Measurements from ENCODE around the gene CNOT2. TPM values are rescaled to one million over a fixed set of nuclear protein-coding genes. Genes with fewer than 3 reads are reported as not detected.
"Not testable (repeated sequence)": the region's sequence is repeated elsewhere in the genome, so short reads cannot be mapped to it uniquely, and the experiment has no call there.

CNOT2 gene
- polyA plus RNA-seq, 2 donors = 18.7 to 25.1 TPM

GRCh38 chr12:70283232-70283631 lies 40.0 kb downstream of the CNOT2 start:
- WGBS, 2 donors = 96 to 99% methylated on average over 3 of the region's 3 CpGs
- Histone ChIP-seq H3K4me3 (ENCODE audit: low read depth in 1 of 2, low read length in 2 of 2) (no peak overlapping the region), H3K9me3 (ENCODE audit: control insufficient read depth in 2 of 2, insufficient read depth in 1 of 2, low read depth in 1 of 2, low read length in 1 of 2) (no peaks in the 10 kb centered on the region), H3K27me3 (ENCODE audit: control insufficient read depth in 1 of 2, insufficient read depth in 2 of 2, low read length in 2 of 2) (no peaks in the 10 kb centered on the region), H3K27ac (ENCODE audit: low read depth in 2 of 2, low read length in 1 of 2) (no peak overlapping the region), H3K36me3 (ENCODE audit: control insufficient read depth in 2 of 2, insufficient read depth in 2 of 2, low read length in 1 of 2) (no peaks in the 10 kb centered on the region), H3K4me1 (ENCODE audit: control insufficient read depth in 2 of 2, insufficient read depth in 2 of 2, low read length in 1 of 2) (no peaks in the 10 kb centered on the region)

DNA sequence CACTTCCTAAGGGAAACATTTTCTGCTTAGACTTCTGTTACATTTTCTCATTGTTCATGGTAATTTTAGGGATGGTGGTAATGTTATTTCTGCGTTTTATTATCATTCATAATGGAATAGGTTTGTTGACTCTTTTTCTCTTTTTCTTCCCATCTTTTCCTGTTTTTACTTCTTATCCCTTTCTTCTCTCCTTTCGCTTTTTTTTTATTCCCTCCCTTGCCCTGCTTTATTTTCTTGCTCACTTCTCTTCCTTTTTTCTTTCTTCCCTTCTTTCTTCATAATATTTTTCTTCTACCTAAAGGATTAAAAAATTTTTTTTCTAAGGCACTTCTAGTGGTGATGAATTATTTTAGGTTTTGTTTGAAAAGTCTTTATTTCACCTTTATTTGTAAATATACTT lies 45.6 kb downstream of the CNOT2 start:
- no peak overlapping the region for H3K4me3 ChIP-seq (ENCODE audit: low read depth in 1 of 2, low read length in 2 of 2)
- 98 to 99% methylated on average over 2 of the region's 2 CpGs for WGBS, 2 donors
- H3K27me3 ChIP-seq (ENCODE audit: control insufficient read depth in 1 of 2, insufficient read depth in 2 of 2, low read length in 2 of 2) = no peaks in the 10 kb centered on the region
- H3K27ac ChIP-seq (ENCODE audit: low read depth in 2 of 2, low read length in 1 of 2) = no peak overlapping the region
- no peaks in the 10 kb centered on the region for H3K4me1 ChIP-seq (ENCODE audit: control insufficient read depth in 2 of 2, insufficient read depth in 2 of 2, low read length in 1 of 2)
- no peaks in the 10 kb centered on the region for H3K9me3 ChIP-seq (ENCODE audit: control insufficient read depth in 2 of 2, insufficient read depth in 1 of 2, low read depth in 1 of 2, low read length in 1 of 2)
- H3K36me3 ChIP-seq (ENCODE audit: control insufficient read depth in 2 of 2, insufficient read depth in 2 of 2, low read length in 1 of 2) = no peaks in the 10 kb centered on the region

DNA sequence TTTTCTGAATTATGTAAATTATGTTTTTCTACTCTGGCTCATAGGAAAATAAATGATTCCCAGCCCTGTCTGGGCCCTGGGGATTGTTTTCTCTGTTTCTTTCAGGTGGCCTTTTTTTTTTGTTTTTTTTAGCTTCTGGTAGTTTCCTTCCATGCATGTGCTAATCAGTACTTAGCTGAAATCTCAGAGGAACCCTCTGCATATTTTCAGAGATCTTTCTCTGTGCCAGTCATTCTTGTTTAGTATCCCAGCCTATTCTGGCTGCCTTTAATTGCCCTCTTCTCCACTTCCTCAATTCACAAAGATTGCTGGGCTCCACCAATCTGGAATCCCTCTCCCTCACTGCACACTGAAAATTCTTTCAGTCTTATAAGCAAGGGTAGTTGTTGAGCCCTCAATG lies 46.9 kb downstream of the CNOT2 start:
- Histone ChIP-seq H3K27me3 (ENCODE audit: control insufficient read depth in 1 of 2, insufficient read depth in 2 of 2, low read length in 2 of 2) (no peaks in the 10 kb centered on the region), H3K9me3 (ENCODE audit: control insufficient read depth in 2 of 2, insufficient read depth in 1 of 2, low read depth in 1 of 2, low read length in 1 of 2) (no peaks in the 10 kb centered on the region), H3K4me3 (ENCODE audit: low read depth in 1 of 2, low read length in 2 of 2) (no peak overlapping the region), H3K4me1 (ENCODE audit: control insufficient read depth in 2 of 2, insufficient read depth in 2 of 2, low read length in 1 of 2) (no peaks in the 10 kb centered on the region), H3K27ac (ENCODE audit: low read depth in 2 of 2, low read length in 1 of 2) (no peak overlapping the region), H3K36me3 (ENCODE audit: control insufficient read depth in 2 of 2, insufficient read depth in 2 of 2, low read length in 1 of 2) (no peaks in the 10 kb centered on the region)

- 79 to 81% methylated on average over 3 of the region's 3 CpGs for WGBS, 2 donors
- Histone ChIP-seq H3K4me3 (ENCODE audit: low read depth in 1 of 2, low read length in 2 of 2) (no peak overlapping the region), H3K9me3 (ENCODE audit: control insufficient read depth in 2 of 2, insufficient read depth in 1 of 2, low read depth in 1 of 2, low read length in 1 of 2) (no peaks in the 10 kb centered on the region), H3K27ac (ENCODE audit: low read depth in 2 of 2, low read length in 1 of 2) (no peak overlapping the region), H3K4me1 (ENCODE audit: control insufficient read depth in 2 of 2, insufficient read depth in 2 of 2, low read length in 1 of 2) (no peaks in the 10 kb centered on the region), H3K36me3 (ENCODE audit: control insufficient read depth in 2 of 2, insufficient read depth in 2 of 2, low read length in 1 of 2) (no peaks in the 10 kb centered on the region), H3K27me3 (ENCODE audit: control insufficient read depth in 1 of 2, insufficient read depth in 2 of 2, low read length in 2 of 2) (no peaks in the 10 kb centered on the region)
Measured at GRCh38 chr12:70292017-70292776, 49.0 kb downstream of the CNOT2 start.

GRCh38 chr12:70304684-70305555 lies 61.7 kb downstream of the CNOT2 start:
- not testable (repeated sequence) for H3K4me1 ChIP-seq (ENCODE audit: control insufficient read depth in 2 of 2, insufficient read depth in 2 of 2, low read length in 1 of 2); H3K27me3 ChIP-seq (ENCODE audit: control insufficient read depth in 1 of 2, insufficient read depth in 2 of 2, low read length in 2 of 2); H3K4me3 ChIP-seq (ENCODE audit: low read depth in 1 of 2, low read length in 2 of 2); H3K9me3 ChIP-seq (ENCODE audit: control insufficient read depth in 2 of 2, insufficient read depth in 1 of 2, low read depth in 1 of 2, low read length in 1 of 2); H3K27ac ChIP-seq (ENCODE audit: low read depth in 2 of 2, low read length in 1 of 2); H3K36me3 ChIP-seq (ENCODE audit: control insufficient read depth in 2 of 2, insufficient read depth in 2 of 2, low read length in 1 of 2)
- 85 to 91% methylated on average over 24 to 25 of the region's 25 CpGs for WGBS, 2 donors

DNA sequence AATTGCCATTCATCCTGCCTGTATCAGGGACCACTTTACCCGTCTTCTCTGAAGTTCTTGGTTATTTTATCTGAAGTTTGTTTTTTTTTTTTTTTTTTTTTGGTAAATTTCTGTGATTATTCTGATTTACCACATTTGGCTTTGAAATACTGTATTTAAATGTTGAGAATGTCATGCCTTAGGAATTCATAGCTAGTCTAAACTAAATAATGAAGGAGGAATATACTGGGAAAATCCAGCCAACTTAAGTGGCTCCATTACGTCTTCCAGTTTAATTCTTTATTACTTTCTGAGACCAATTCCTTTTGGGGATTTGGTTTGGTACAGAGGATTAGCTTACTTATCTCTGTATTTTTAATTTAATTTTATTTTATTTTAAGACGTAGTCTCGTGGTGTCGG lies 62.6 kb downstream of the CNOT2 start:
- Histone ChIP-seq H3K4me1 (ENCODE audit: control insufficient read depth in 2 of 2, insufficient read depth in 2 of 2, low read length in 1 of 2) (no peaks in the 10 kb centered on the region), H3K4me3 (ENCODE audit: low read depth in 1 of 2, low read length in 2 of 2) (no peak overlapping the region), H3K27ac (ENCODE audit: low read depth in 2 of 2, low read length in 1 of 2) (no peak overlapping the region), H3K9me3 (ENCODE audit: control insufficient read depth in 2 of 2, insufficient read depth in 1 of 2, low read depth in 1 of 2, low read length in 1 of 2) (no peaks in the 10 kb centered on the region), H3K27me3 (ENCODE audit: control insufficient read depth in 1 of 2, insufficient read depth in 2 of 2, low read length in 2 of 2) (no peaks in the 10 kb centered on the region), H3K36me3 (ENCODE audit: control insufficient read depth in 2 of 2, insufficient read depth in 2 of 2, low read length in 1 of 2) (peaks cover 0 to 2% of the 10 kb centered on the region in 2 donors)
- WGBS, 2 donors = 82 to 85% methylated on average over 5 of the region's 5 CpGs

DNA sequence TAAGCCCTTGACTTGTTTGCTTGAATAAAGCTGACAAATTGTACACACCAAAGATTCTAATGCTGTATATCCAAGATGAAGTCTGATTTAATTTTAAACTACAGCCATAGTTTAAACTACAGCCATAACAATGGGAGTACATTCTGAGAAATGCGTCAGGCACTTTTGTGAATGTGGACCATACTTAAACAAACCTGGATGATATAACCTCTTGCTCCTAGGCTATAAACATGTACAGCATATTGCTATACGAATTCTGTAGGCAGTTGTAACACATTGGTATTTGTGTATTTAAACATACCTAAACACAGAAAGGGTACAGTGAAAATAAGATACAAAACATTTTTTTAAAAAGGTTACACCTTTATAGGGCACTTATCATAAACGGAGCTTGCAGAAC lies 63.4 kb downstream of the CNOT2 start:
- Histone ChIP-seq H3K9me3 (ENCODE audit: control insufficient read depth in 2 of 2, insufficient read depth in 1 of 2, low read depth in 1 of 2, low read length in 1 of 2) (no peaks in the 10 kb centered on the region), H3K27me3 (ENCODE audit: control insufficient read depth in 1 of 2, insufficient read depth in 2 of 2, low read length in 2 of 2) (no peaks in the 10 kb centered on the region), H3K36me3 (ENCODE audit: control insufficient read depth in 2 of 2, insufficient read depth in 2 of 2, low read length in 1 of 2) (peaks cover 0 to 2% of the 10 kb centered on the region in 2 donors), H3K4me1 (ENCODE audit: control insufficient read depth in 2 of 2, insufficient read depth in 2 of 2, low read length in 1 of 2) (no peaks in the 10 kb centered on the region), H3K27ac (ENCODE audit: low read depth in 2 of 2, low read length in 1 of 2) (no peak overlapping the region), H3K4me3 (ENCODE audit: low read depth in 1 of 2, low read length in 2 of 2) (no peak overlapping the region)
- 83 to 87% methylated on average over 3 of the region's 3 CpGs for WGBS, 2 donors

DNA sequence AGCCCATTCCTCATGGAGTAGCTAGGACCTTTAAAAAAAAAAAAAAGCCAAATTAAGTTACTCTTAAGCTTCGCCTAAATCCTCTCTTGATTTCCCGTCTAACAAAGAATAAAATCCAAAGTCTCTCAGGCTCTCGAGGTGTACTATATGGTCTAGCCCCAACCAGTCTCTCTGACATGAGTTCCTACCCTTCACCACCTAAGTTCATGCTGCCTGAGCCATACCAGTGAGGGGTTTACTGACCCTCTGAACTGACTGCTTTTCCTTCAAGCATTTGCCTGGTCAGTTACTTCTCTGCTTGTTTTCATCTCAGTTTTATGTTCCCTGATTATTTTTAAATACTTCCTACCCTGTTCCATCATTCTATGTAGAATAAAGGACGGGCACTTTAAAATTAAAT lies 64.6 kb downstream of the CNOT2 start:
- 96 to 98% methylated on average over 4 of the region's 4 CpGs for WGBS, 2 donors
- Histone ChIP-seq H3K27ac (ENCODE audit: low read depth in 2 of 2, low read length in 1 of 2) (no peak overlapping the region), H3K9me3 (ENCODE audit: control insufficient read depth in 2 of 2, insufficient read depth in 1 of 2, low read depth in 1 of 2, low read length in 1 of 2) (no peaks in the 10 kb centered on the region), H3K4me3 (ENCODE audit: low read depth in 1 of 2, low read length in 2 of 2) (no peak overlapping the region), H3K4me1 (ENCODE audit: control insufficient read depth in 2 of 2, insufficient read depth in 2 of 2, low read length in 1 of 2) (no peaks in the 10 kb centered on the region), H3K36me3 (ENCODE audit: control insufficient read depth in 2 of 2, insufficient read depth in 2 of 2, low read length in 1 of 2) (peaks cover 0 to 2% of the 10 kb centered on the region in 2 donors), H3K27me3 (ENCODE audit: control insufficient read depth in 1 of 2, insufficient read depth in 2 of 2, low read length in 2 of 2) (no peaks in the 10 kb centered on the region)

DNA sequence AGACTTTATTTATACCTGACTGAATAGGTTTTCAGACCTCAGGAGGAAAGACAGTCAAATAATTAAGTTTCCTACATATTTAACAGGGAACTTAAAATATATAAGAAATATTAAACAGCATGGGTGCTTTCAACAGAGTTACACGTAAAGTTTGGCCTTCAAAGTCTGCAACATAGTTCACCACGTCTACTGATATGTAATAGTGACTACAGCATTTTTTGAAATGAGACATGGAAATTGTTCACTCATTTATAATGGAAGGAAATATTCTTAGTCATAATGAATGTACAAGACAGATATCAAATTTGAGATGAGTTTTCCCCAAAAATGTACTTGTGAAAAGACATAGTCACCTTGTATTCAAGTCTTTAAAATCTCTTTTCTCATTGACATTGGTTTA lies 66.1 kb downstream of the CNOT2 start:
- 93 to 97% methylated on average over 2 of the region's 2 CpGs for whole genome bisulfite sequencing, 2 donors
- Histone ChIP-seq H3K9me3 (ENCODE audit: control insufficient read depth in 2 of 2, insufficient read depth in 1 of 2, low read depth in 1 of 2, low read length in 1 of 2) (no peaks in the 10 kb centered on the region), H3K27me3 (ENCODE audit: control insufficient read depth in 1 of 2, insufficient read depth in 2 of 2, low read length in 2 of 2) (no peaks in the 10 kb centered on the region)

DNA sequence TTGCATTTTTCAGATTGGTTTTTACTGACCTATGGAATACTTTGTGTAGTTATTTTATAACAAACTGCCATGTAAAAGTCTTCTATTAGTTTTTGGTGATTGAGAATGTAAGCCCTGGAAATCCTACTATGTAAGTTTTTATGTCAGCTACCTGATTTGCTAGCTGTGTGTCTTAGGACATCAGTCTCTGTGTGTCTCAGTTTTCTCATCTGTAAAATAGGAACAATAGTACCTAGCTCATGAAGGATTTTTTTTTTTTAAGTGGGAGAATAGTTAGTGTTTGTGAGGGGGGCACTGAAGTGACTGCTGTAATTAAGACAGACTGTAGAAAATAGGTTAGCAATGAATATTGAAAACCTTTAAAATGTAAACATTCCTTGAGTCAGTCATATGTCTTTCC lies 70.9 kb downstream of the CNOT2 start:
- no peaks in the 10 kb centered on the region for H3K4me1 ChIP-seq (ENCODE audit: control insufficient read depth in 2 of 2, insufficient read depth in 2 of 2, low read length in 1 of 2)
- no peaks in the 10 kb centered on the region for H3K36me3 ChIP-seq (ENCODE audit: control insufficient read depth in 2 of 2, insufficient read depth in 2 of 2, low read length in 1 of 2)
- no peaks in the 10 kb centered on the region for H3K27me3 ChIP-seq (ENCODE audit: control insufficient read depth in 1 of 2, insufficient read depth in 2 of 2, low read length in 2 of 2)
- no peaks in the 10 kb centered on the region for H3K9me3 ChIP-seq (ENCODE audit: control insufficient read depth in 2 of 2, insufficient read depth in 1 of 2, low read depth in 1 of 2, low read length in 1 of 2)
- H3K27ac ChIP-seq (ENCODE audit: low read depth in 2 of 2, low read length in 1 of 2) = no peak overlapping the region
- no peak overlapping the region for H3K4me3 ChIP-seq (ENCODE audit: low read depth in 1 of 2, low read length in 2 of 2)

More for the DNA sequence above, 66.1 kb downstream of the CNOT2 start:
- H3K4me1 ChIP-seq (ENCODE audit: control insufficient read depth in 2 of 2, insufficient read depth in 2 of 2, low read length in 1 of 2) = no peaks in the 10 kb centered on the region
- H3K4me3 ChIP-seq (ENCODE audit: low read depth in 1 of 2, low read length in 2 of 2) = no peak overlapping the region
- H3K27ac ChIP-seq (ENCODE audit: low read depth in 2 of 2, low read length in 1 of 2) = no peak overlapping the region
- peaks cover 0 to 2% of the 10 kb centered on the region in 2 donors for H3K36me3 ChIP-seq (ENCODE audit: control insufficient read depth in 2 of 2, insufficient read depth in 2 of 2, low read length in 1 of 2)

All from esophagus (tissue), 2 donors.